ENCODE results near the gene ENO1. TPM values are rescaled to one million over a fixed set of nuclear protein-coding genes. Genes with fewer than 3 reads are reported as not detected.

ENO1 gene
- total RNA-seq: 1,223 and 1,322 TPM in 2 replicates

GRCh38 chr1:8878448-8878697 is at the start of gene ENO1:
Gene ENO1, minus strand, starts transcription at chr1:8878686. Its CDS starts 3,778 bp downstream, at chr1:8874908.

DNA sequence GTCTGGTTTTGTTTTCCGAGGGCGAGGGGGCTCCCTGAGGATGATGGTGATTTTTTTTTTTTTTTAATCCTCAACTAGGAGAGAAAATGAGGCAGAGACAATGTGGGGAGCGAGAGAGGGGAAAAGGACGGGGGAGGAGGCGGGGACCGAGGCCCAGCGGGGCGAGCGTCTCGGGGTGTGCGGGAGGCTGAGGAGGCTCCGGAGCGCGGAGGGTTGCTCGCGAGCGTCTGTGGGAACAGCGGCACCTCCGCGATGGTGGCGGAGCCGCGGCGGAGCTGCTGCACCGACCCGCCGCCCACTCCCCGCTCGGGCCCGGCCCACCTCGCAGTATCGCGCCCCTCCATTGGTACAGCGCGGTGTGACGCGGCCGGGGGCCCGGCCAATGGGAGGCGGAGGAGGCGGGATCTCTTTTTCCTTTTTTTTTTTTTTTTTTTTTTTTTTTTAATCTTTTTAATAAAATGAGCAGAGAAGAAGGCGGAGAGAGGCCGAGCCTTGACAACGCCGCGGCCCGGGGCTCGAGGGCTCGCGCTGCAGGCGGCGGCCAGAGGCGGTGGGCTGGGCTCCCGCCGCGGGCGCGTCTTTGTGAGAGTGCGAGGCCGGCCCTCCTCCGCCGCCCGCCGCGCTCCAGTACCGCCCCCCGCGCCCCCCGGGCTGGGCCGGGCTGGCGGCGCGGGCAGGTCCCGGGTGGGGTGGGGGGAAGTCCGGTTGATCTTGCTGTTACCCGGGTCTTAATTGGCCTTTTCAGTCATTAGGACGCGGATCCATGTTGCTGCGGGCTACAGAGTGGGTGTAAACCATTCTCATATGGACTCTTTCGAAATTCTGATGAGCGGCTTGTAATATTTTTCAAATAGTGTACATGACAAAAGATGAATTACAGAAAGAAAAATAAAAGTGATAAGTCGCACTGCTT is 60.8 kb downstream of the ENO1 start, which contains the start of gene RERE:
Gene RERE (minus strand): TSS at position 229 of the 913 bp plus-strand sequence.

Other genes starting within 250 kb of the ENO1 start
- 41.1 and 54.6 TPM in 2 replicates for gene RERE, start 61.0 kb downstream of the ENO1 start, total RNA-seq
- gene CA6, start 67.2 kb upstream of the ENO1 start, total RNA-seq: not detected in 2 replicates
- not detected in 2 replicates for gene SLC2A7, start 147.7 kb upstream of the ENO1 start, total RNA-seq
- 1.4 and 10.7 TPM in 2 replicates for gene SLC2A5, start 190.9 kb upstream of the ENO1 start, total RNA-seq